PC-9 (cell line): ENCODE data around the gene AGMO.
"Not testable (repeated sequence)": the region's sequence is repeated elsewhere in the genome, so short reads cannot be mapped to it uniquely, and the experiment has no call there.

ENCODE experiments used
- CTCF ChIP-seq: fragments of 200-600 bp; sonication (generic); conservative IDR thresholded peaks from 2 replicates; pipeline ENCODE4 v1.6.1; 2017; ENCODE audit warnings: mixed run types, antibody characterized with exemption, mild to moderate bottlenecking, moderate library complexity
- EZH2 ChIP-seq: fragments of 200-600 bp; sonication (generic); IDR thresholded peaks from 2 replicates; pipeline ENCODE4 v1.8.0; 2017; ENCODE audit warnings: antibody characterized with exemption, low read depth

GRCh38 chr7:15517865-15518264 lies 44.0 kb downstream of the AGMO start:
- TF ChIP-seq CTCF, EZH2: not testable (repeated sequence)
